GM23338 (cell line): ENCODE data around the gene NUDCD2. TPM values are rescaled to one million over a fixed set of nuclear protein-coding genes. Genes with fewer than 3 reads are reported as not detected.

Experiments
- ATAC-seq: fragments of 200-7000 bp; cut with Tn5 transposase; 3 replicates; pipeline ENCODE4 v1.9.1; 2020
- DNase-seq: peaks from one replicate; pipeline ENCODE4 v3.0.0-alpha.2; 2015; ENCODE audit warnings: low spot score
- H2AFZ ChIP-seq: fragments of 200-600 bp; sonication (generic); 2 replicates; pipeline ENCODE4 v1.8.0; 2016; ENCODE audit warnings: antibody characterized with exemption, mild to moderate bottlenecking, moderate library complexity
- H3F3A ChIP-seq: fragments of 200-600 bp; sonication (generic); replicated peaks from 2 replicates; pipeline ENCODE4 v1.8.0; 2017; ENCODE audit warnings: antibody characterized with exemption, mixed run types, low read depth
- H3K27ac ChIP-seq: fragments of 200-600 bp; sonication (generic); 2 replicates; pipeline ENCODE4 v1.6.1; 2016; ENCODE audit warnings: low read depth
- H3K27me3 ChIP-seq: fragments of 200-600 bp; sonication (generic); 2 replicates; pipeline ENCODE4 v1.8.0; 2016; ENCODE audit warnings: mild to moderate bottlenecking, mixed run types, moderate library complexity; ENCODE audit not compliant: insufficient read depth
- H3K36me3 ChIP-seq: fragments of 200-600 bp; sonication (generic); 2 replicates; pipeline ENCODE4 v1.8.0; 2016; ENCODE audit warnings: mild to moderate bottlenecking; ENCODE audit not compliant: insufficient read depth
- H3K4me1 ChIP-seq: fragments of 200-600 bp; sonication (generic); 2 replicates; pipeline ENCODE4 v1.8.0; 2016; ENCODE audit warnings: mild to moderate bottlenecking, moderate library complexity; ENCODE audit not compliant: insufficient read depth
- H3K4me2 ChIP-seq: fragments of 200-600 bp; sonication (generic); 2 replicates; pipeline ENCODE4 v1.7.1; 2017; ENCODE audit warnings: mixed run types
- H3K4me3 ChIP-seq: fragments of 200-600 bp; sonication (generic); 2 replicates; pipeline ENCODE4 v1.6.1; 2016; ENCODE audit warnings: mixed run types
- H3K79me2 ChIP-seq: fragments of 200-600 bp; sonication (generic); replicated peaks from 2 replicates; pipeline ENCODE4 v1.8.0; 2017; ENCODE audit warnings: mild to moderate bottlenecking; ENCODE audit not compliant: insufficient read depth
- H3K9me2 ChIP-seq: fragments of 200-600 bp; sonication (generic); 2 replicates; pipeline ENCODE4 v1.8.0; 2017; ENCODE audit not compliant: insufficient read depth
- H4K20me1 ChIP-seq: fragments of 200-600 bp; sonication (generic); replicated peaks from 2 replicates; pipeline ENCODE4 v1.8.0; 2017; ENCODE audit warnings: mild to moderate bottlenecking; ENCODE audit not compliant: insufficient read depth
- H3K27ac Mint-ChIP-seq: 2 replicates; pipeline ENCODE4 v1.8.0; 2020; ENCODE audit warnings: inconsistent platforms, mild to moderate bottlenecking, moderate library complexity, mixed read lengths
- H3K27me3 Mint-ChIP-seq: 3 replicates; pipeline ENCODE4 v1.8.0; 2022; ENCODE audit warnings: low read depth, mild to moderate bottlenecking, moderate library complexity, mixed read lengths, inconsistent platforms; ENCODE audit not compliant: insufficient read depth, poor library complexity
- H3K36me3 Mint-ChIP-seq: 3 replicates; pipeline ENCODE4 v1.8.0; 2021; ENCODE audit warnings: low read depth, mild to moderate bottlenecking, inconsistent platforms, moderate library complexity, mixed read lengths
- H3K4me1 Mint-ChIP-seq: 3 replicates; pipeline ENCODE4 v1.8.0; 2020; ENCODE audit warnings: mild to moderate bottlenecking, inconsistent platforms, mixed read lengths
- H3K4me3 Mint-ChIP-seq: 3 replicates; pipeline ENCODE4 v1.8.0; 2021; ENCODE audit warnings: moderate library complexity, mild to moderate bottlenecking, inconsistent platforms, mixed read lengths
- H3K9me3 Mint-ChIP-seq: 3 replicates; pipeline ENCODE4 v1.8.0; 2020; ENCODE audit warnings: moderate library complexity, mild to moderate bottlenecking, inconsistent platforms, mixed read lengths
- CREB1 ChIP-seq: fragments of 250-450 bp; sonication (Bioruptor Pico); IDR thresholded peaks from 2 replicates; pipeline ENCODE4 v1.5.0; 2020; ENCODE audit warnings: low read depth, mild to moderate bottlenecking, moderate library complexity
- CTCF ChIP-seq, 2 experiments: fragments of 200-600 bp in 1 of 2; sonication (generic) in 1 of 2; conservative IDR thresholded peaks; 2 replicates each; pipeline versions ENCODE4 v1.5.1 to v1.6.1; 2016 to 2017; ENCODE audit warnings: antibody characterized with exemption in 2 of 2, low read depth in 2 of 2, mild to moderate bottlenecking in 2 of 2, moderate library complexity in 1 of 2
- EZH2phosphoT487 ChIP-seq: fragments of 200-600 bp; sonication (generic); IDR thresholded peaks from one replicate; pipeline ENCODE4 v1.8.1; 2018; ENCODE audit warnings: antibody characterized with exemption; ENCODE audit not compliant: unreplicated experiment
- JUNB ChIP-seq: IDR thresholded peaks from one replicate; pipeline ENCODE4 v1.6.1; 2016; ENCODE audit warnings: antibody characterized with exemption; ENCODE audit not compliant: unreplicated experiment
- NANOG ChIP-seq: IDR thresholded peaks from 2 replicates; pipeline ENCODE4 v1.6.1; 2016; ENCODE audit warnings: antibody characterized with exemption, borderline replicate concordance
- REST ChIP-seq: IDR thresholded peaks from one replicate; pipeline ENCODE4 v1.6.1; 2018; ENCODE audit warnings: antibody characterized with exemption; ENCODE audit not compliant: unreplicated experiment
- STAT1 ChIP-seq: IDR thresholded peaks from one replicate; pipeline ENCODE4 v1.6.1; 2016; ENCODE audit warnings: antibody characterized with exemption; ENCODE audit not compliant: unreplicated experiment
- polyA plus RNA-seq: library from polyadenylated mRNA; unstranded; fragments of >200 nt; fragmentation: Nextera tagmentation; extraction: Ambion mirVana; gene quantifications from 2 replicates; pipeline ENCODE4 v1.2.1, GENCODE V29; 2016
- total RNA-seq: library from RNA; depleted of rRNA; stranded (reverse); fragments of >200 nt; shearing (Covaris generic); gene quantifications from 2 replicates; pipeline ENCODE4 v1.2.3, GENCODE V29; 2014
- TF ChIP-seq, protein P1 (sequence below): fragments of 250-450 bp; sonication (Bioruptor Pico); IDR thresholded peaks from 2 replicates; pipeline ENCODE4 v1.5.0; 2020; ENCODE audit warnings: mild to moderate bottlenecking, moderate library complexity

The NUDCD2 gene
- total and polyA plus RNA-seq, 2 experiments from 2014 or later: 23.2 to 123 TPM

GRCh38 chr5:163440954-163441353, 18.9 kb downstream of the NUDCD2 start:
- H3F3A ChIP-seq: peaks cover 4% of the 10 kb centered on the region; the same call in 1 of the 2 replicates
- H3K27ac Mint-ChIP-seq: no peak overlapping the region
- H3K4me3 Mint-ChIP-seq: peak overlapping the region; percentile 26; the same call in 1 of the 3 replicates
- DNase-seq (no peak), ATAC-seq (no peak)
- H3K4me3 ChIP-seq: peak overlapping the region; percentile 91; the same call in 1 of the 2 replicates
- peaks cover 3% of the 10 kb centered on the region for H3K27me3 Mint-ChIP-seq
- H3K4me2 ChIP-seq: 0 out of 2 replicates have a peak overlapping the region, but pooled peaks have one; percentile 96
- no peak overlapping the region for H2AFZ ChIP-seq
- H3K36me3 Mint-ChIP-seq: peaks cover 79% of the 10 kb centered on the region
- peaks cover 54% of the 10 kb centered on the region for H3K79me2 ChIP-seq
- no peaks in the 10 kb centered on the region for H3K9me3 Mint-ChIP-seq
- H4K20me1 ChIP-seq: peaks cover 35% of the 10 kb centered on the region
- H3K4me1 ChIP-seq: peaks cover 18% of the 10 kb centered on the region
- no peaks in the 10 kb centered on the region for H3K27me3 ChIP-seq
- peaks cover 61% of the 10 kb centered on the region for H3K36me3 ChIP-seq
- peaks cover 18% of the 10 kb centered on the region; the same call in 2 of the 3 replicates for H3K4me1 Mint-ChIP-seq
- TF ChIP-seq CTCF (conservative IDR thresholded peaks at IDR 0.05; ENCODE audit: low read depth in 2 of 2) (no peak), NANOG (no peak), REST (no peak)
- peak overlapping the region; percentile 46 for H3K27ac ChIP-seq
- no peaks in the 10 kb centered on the region for H3K9me2 ChIP-seq

DNA sequence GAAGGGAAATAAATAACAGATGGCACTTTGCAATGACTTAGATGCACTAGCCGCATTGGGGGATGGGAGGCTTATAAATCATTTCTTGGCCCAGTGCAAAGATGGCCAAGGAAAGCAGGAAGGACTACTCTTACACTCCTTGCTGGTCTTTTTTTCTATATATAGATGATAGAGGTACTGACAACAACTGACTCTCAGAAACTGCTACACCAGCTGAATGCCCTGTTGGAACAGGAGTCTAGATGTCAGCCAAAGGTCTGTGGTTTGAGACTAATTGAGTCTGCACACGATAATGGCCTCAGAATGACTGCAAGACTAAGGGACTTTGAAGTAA, 20.8 kb downstream of the NUDCD2 start:
- peaks cover 3% of the 10 kb centered on the region for H3K27me3 Mint-ChIP-seq
- Histone ChIP-seq H3K4me1 (peaks cover 18% of the 10 kb centered on the region), H3K4me3 (peak overlapping the region; percentile 91), H3K36me3 (peaks cover 51% of the 10 kb centered on the region), H3K4me2 (peak overlapping the region; percentile 96), H4K20me1 (peaks cover 35% of the 10 kb centered on the region), H3K27me3 (no peaks in the 10 kb centered on the region), H3F3A (no peaks in the 10 kb centered on the region), H3K79me2 (peaks cover 52% of the 10 kb centered on the region), H3K9me2 (no peaks in the 10 kb centered on the region), H2AFZ (no peak overlapping the region), H3K27ac (no peak overlapping the region)
- peaks cover 61% of the 10 kb centered on the region for H3K36me3 Mint-ChIP-seq
- peak overlapping the region; percentile 98 for H3K4me3 Mint-ChIP-seq
- ATAC-seq (no peak), DNase-seq (no peak)
- H3K27ac Mint-ChIP-seq: peak overlapping the region; percentile 96
- peaks cover 25% of the 10 kb centered on the region; the same call in 2 of the 3 replicates for H3K4me1 Mint-ChIP-seq
- no peaks in the 10 kb centered on the region for H3K9me3 Mint-ChIP-seq
- TF ChIP-seq, protein P1, sequence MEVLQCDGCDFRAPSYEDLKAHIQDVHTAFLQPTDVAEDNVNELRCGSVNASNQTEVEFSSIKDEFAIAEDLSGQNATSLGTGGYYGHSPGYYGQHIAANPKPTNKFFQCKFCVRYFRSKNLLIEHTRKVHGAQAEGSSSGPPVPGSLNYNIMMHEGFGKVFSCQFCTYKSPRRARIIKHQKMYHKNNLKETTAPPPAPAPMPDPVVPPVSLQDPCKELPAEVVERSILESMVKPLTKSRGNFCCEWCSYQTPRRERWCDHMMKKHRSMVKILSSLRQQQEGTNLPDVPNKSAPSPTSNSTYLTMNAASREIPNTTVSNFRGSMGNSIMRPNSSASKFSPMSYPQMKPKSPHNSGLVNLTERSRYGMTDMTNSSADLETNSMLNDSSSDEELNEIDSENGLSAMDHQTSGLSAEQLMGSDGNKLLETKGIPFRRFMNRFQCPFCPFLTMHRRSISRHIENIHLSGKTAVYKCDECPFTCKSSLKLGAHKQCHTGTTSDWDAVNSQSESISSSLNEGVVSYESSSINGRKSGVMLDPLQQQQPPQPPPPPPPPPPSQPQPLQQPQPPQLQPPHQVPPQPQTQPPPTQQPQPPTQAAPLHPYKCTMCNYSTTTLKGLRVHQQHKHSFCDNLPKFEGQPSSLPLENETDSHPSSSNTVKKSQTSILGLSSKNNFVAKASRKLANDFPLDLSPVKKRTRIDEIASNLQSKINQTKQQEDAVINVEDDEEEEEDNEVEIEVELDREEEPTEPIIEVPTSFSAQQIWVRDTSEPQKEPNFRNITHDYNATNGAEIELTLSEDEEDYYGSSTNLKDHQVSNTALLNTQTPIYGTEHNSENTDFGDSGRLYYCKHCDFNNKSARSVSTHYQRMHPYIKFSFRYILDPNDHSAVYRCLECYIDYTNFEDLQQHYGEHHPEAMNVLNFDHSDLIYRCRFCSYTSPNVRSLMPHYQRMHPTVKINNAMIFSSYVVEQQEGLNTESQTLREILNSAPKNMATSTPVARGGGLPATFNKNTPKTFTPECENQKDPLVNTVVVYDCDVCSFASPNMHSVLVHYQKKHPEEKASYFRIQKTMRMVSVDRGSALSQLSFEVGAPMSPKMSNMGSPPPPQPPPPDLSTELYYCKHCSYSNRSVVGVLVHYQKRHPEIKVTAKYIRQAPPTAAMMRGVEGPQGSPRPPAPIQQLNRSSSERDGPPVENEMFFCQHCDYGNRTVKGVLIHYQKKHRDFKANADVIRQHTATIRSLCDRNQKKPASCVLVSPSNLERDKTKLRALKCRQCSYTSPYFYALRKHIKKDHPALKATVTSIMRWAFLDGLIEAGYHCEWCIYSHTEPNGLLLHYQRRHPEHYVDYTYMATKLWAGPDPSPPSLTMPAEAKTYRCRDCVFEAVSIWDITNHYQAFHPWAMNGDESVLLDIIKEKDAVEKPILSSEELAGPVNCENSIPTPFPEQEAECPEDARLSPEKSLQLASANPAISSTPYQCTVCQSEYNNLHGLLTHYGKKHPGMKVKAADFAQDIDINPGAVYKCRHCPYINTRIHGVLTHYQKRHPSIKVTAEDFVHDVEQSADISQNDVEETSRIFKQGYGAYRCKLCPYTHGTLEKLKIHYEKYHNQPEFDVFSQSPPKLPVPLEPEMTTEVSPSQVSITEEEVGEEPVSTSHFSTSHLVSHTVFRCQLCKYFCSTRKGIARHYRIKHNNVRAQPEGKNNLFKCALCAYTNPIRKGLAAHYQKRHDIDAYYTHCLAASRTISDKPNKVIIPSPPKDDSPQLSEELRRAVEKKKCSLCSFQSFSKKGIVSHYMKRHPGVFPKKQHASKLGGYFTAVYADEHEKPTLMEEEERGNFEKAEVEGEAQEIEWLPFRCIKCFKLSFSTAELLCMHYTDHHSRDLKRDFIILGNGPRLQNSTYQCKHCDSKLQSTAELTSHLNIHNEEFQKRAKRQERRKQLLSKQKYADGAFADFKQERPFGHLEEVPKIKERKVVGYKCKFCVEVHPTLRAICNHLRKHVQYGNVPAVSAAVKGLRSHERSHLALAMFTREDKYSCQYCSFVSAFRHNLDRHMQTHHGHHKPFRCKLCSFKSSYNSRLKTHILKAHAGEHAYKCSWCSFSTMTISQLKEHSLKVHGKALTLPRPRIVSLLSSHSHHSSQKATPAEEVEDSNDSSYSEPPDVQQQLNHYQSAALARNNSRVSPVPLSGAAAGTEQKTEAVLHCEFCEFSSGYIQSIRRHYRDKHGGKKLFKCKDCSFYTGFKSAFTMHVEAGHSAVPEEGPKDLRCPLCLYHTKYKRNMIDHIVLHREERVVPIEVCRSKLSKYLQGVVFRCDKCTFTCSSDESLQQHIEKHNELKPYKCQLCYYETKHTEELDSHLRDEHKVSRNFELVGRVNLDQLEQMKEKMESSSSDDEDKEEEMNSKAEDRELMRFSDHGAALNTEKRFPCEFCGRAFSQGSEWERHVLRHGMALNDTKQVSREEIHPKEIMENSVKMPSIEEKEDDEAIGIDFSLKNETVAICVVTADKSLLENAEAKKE (CRISPR knock-in tag): no peak
- no peak for TF ChIP-seq JUNB
- no peak for TF ChIP-seq CREB1 (CRISPR knock-in tag)
- no peak for TF ChIP-seq STAT1
- TF ChIP-seq CTCF (conservative IDR thresholded peaks at IDR 0.05; ENCODE audit: low read depth in 2 of 2): no peak
- TF ChIP-seq EZH2phosphoT487: no peak
